HG03354 (cell line): Measurements from ENCODE around the gene TSPAN32.

Source experiments
- ATAC-seq: cut with Tn5 transposase; IDR thresholded peaks from one replicate; pipeline ENCODE4 v1.9.1; 2021; ENCODE audit warnings: mild to moderate bottlenecking; ENCODE audit not compliant: unreplicated experiment, poor library complexity, severe bottlenecking

The TSPAN32 gene

DNA sequence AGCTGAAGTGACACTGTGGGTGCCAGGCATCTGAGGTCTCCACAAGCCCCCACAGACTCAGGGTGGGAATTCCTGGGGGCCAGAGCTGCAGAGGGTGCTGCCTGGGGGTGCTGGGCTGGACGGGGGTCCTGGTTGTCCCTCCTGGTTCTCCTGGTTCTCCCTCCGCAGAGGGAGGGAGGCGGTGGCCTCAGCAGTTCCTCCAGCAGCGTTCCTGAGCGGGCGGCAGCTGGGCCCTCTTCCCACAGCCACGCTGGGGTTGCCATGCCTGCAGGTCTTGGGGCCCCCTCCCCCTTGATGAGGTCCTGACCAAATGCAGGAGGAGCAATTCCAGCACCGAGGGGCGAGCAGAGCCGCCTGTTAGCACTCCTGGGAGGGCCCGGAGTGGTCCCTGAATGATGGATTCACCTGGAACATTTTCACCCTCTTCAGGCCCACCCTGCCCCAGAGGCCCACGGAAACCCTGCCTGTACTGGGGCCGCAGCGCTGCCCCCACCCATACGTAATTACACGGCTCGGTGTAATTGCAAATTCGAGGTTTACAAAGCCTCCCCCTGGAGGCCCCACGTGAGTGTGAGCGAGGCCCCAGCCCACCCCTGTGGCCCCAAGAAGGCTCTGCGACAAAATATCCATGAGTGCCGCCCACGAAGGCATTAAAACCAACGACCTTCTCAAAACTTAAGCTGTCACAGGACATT is 730 bp upstream of the TSPAN32 start:
- ATAC-seq: no peak

DNA sequence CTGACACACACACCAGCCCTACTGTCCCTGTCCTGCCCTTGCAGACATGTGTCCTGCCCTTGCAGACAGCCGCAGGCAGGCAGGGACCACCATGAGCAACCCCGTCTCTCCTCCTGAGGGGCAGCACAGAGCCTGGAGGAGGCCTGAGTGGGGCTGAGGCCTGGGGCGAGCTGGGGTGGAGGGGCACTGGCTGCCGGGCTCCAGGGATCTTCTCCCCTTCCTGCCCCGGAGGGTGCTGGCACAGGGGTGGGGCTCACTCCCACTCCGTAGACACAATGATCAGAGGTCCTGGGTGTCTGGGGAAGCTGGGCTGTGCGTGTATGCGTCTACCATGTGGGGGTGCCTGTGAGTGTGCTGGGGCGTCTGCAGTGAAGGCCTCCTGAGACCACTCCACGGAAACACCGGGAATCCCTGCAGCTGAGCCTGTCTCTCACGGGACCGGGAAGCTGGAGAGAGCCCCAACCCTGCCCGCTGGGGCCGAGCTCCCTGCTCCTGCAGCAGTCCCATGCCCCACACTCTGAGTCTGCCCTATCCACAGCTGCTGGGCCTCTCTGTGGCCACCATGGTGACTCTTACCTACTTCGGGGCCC is 588 bp downstream of the TSPAN32 start:
- peak; percentile 22 for ATAC-seq

DNA sequence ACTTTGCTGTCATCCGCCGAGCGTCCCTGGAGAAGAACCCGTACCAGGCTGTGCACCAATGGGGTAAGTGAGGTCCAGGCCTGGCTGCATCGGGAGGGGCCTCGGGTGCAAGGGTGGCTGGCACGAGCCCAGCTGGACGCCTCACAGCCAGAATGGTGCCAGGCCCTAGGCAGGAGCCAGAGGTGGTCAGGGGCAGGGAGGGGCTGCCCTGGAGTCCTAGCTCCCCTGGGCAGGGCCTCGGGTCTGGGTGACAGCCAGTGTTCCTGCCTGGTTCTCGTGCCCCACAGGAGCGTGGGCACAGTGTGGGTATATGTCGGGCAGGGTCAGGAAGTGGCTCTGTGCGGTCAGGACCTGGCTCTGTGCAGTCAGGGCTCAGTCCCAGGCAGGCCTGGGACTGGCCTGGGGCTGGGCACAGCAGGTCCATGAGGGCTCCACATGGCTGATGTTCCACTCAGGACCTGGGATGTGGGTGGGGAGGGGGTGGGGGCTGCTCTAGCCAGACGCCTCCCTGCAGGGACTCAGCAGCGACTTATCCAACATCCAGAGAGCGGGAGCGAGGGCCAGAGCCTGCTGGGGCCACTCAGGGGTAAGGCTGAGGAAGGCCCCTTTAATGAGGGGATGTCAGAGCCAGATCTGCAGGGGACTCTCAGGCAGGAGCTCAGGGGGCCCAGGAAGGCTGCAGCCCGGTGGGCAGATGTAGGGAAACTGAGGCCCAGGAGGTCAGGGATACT is 1.2 kb downstream of the TSPAN32 start:
- no peak for ATAC-seq

DNA sequence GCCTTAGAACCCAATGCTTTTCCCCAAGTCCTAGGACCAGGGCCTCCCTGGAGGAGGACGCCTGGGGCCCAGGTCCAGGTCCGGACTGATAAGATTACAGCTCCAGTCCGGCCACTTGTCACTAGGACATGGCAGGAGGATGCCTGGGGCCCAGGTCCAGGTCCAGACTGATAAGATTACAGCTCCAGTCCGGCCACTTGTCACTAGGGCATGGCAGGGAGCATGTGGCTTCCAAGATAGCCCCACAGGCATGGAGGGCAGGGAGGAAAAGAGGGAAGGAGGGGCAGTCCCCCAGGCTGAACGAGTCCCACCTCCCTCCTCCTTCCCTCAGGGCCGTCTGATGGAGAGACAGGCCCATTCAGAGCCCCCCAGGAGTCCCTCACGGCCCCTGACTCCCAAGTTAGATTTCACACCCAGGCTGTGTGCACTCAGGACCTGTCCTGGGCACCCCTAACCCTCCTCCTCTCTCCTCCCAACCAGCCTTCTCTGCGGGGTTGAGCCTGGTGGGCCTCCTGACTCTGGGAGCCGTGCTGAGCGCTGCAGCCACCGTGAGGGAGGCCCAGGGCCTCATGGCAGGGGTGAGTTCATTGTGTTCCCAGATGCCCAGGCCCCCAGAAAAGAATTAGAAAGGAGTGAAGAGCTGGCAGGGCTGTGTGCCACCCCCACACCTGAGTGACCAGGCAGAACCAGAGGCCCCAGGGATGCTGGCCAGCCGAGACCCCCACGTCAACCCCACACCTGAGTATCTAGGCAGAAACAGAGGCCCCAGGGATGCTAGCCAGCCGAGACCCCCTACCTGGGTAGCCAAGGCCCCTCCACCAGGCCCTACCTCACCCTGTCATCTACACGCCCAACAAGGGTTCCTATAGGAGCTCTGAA is 2.1 kb downstream of the TSPAN32 start:
- ATAC-seq: no peak

DNA sequence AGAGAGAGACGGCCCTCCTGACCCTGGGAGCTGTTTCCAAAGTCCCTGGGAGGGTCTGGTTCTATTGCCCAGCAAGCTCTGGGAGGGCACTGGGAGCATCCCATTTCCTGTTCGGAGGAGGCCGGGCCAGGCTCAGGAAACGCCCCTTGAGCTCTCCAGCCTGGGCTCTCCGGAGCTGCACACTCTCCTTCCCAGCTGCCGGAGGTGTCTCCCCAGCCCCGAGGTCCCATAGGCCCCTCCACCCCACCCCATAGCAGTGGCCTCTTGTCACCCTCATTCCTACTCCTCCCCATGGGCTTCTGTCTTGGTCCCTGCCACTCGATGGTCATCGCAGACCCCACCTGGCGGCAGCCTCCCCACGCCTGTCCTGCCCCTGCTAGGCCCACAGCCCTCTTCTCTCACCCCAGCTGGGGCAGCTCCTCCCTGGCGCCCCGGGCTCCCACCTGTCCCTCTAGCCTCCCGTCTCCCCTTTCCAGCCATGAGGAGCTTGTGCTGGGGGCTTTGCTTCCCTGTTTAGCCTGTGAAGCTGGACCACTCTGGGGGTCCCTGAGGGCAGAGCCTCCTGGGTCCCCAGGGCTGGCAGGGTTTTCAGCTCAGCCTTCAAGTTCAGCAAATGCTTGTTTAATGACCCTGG is 2.8 kb downstream of the TSPAN32 start:
- ATAC-seq: no peak

DNA sequence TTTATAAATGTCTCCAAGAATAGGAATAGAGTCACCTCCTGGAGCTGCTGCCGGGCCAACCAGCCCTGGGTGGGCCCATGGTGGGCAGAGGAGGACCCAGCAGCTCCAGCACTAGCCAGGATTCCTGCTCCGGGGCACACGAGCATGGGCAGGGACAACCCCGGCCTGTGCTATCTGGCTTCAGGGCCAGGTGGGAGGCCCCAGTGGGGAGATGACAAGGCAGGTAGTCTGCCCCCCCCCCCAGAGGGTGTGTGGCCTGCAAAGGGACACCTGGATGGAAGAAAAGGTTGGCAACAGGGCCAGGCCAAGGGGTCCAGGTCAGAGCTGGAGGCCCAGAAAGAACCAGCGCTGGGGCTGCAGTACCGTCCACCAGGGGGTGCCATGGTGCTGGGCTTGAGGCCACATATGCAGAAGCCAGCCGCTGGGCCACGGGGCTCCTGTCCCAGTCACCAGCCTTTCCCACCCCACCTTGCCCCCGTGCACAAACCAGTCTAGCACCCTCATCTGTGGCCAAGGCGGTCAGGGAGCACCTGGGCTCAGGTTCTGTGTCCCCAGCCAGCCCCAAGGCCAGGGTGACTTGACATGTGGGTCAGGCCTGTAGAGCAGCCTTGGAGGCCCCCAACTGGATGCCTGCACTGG is 3.4 kb downstream of the TSPAN32 start:
- no peak for ATAC-seq

DNA sequence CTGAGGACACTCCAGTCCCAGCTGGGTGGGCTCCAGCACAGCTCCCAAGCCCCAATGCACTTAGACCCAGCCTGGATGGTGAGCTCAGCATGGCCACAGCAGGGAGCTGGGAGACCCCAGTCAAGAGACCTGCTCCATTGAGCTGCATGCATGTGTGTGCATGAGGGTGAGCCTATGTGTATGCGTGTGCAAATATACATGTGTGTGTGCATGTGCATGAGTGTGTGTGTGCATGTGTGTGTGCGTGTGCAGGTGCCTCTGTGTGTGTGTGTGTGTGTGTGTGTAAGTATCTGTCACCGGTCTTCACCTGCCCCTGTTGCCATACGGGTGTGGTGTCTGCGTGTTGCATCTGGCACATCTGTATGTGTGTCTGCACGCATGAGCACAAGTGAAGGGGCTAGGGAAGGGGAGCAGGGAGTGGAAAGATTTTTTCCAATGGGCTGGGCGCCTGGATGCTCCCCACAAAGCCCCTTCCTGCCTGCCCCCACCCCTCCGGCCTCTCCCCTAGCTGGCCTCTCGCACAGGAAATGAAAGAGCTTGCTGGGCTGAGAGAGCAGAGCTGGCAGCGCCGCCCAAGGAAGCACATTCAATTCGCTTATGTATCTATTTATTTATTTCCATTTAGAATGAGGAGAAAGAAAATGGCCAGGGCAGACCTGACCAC is 4.1 kb downstream of the TSPAN32 start:
- ATAC-seq: no peak

DNA sequence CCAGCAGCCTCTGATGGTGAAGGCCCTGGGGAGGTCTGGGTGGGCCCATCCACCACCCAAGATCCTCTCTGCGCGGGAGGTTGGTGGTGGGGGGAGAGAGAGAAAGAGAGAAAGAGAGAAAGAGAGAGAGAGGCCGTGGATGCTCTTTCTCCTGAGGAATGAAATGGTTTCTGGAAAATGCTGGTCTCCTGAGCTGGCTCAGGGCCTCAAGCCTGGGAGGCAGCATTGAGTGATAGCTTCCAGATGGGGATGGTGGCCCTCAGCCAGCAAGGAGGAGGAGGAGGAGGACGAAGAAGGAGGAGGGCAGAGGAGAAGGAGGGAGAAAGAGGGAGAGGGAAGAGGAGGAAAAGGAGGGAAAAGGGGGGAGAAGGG is 4.6 kb downstream of the TSPAN32 start:
- no peak for ATAC-seq

DNA sequence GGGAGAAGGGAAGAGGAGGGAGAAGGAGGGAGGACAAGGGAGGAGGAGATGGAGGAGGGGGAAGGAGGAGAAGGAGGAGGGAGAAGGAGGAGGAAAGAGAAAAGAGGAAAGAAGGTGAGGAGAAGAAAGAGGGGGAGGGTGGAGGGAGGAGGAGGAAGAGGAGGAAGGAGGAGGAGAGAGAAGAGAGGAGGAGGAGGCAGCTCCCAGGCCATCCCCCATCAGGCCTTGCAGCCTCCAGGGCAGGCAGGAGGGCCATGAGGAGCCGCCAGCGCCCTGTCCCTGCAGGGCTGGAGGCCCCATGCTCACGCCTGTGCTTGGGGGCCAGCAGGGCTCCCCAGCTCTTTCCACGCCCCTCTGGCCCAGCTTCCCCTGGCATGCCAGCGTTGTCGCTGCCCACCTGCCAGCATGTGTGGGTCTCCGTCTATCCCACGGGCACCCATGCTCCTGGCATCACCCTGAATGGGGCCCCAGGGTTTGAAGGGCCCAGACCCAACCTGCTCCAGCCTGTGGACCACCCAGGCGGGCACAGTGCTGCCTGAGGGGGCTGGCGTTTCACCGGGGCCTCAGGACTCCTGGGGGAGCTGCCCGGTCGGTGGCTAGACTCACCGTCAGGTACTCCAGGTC is 5.2 kb downstream of the TSPAN32 start:
- ATAC-seq: no peak

DNA sequence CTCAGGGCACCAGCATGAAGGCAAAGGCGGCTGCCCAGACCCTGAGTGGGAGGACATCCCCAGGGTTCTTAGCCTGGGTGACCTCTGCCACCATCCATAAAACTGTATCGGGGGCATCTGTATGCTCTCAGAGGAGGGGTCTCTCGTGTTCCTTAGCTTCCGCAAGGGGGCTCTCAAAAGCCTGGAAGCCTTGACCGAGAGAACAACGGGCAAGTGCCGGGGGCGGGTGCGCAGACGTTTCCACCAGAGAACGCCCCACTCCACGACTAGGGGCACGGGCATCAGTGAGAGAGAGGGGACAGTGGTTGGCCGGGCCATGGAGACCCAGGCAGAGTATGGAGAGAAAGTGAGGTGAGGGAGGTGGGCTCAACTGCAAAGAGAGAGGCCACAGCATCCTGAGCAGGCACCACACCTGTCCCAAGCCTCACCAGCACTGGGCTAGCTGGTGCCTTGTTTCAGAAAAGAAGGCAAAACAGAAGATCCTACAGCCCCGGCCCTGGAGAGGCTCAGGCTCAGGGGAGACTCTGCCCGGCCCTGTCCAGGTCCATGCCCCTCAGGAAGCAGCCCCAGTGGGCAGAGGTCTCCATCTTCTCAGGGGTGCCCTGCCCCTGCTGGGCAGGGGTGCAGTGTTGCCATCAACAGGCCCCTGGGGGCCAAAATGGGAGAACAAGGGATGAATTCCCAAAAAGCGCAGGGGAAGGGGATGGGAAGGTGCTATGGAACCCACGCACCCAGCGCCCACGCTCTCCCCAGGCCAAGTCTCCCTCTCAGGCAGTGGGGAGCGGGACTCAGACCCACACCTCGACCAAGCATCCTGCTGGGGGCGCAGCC is 5.9 kb downstream of the TSPAN32 start:
- ATAC-seq: no peak

DNA sequence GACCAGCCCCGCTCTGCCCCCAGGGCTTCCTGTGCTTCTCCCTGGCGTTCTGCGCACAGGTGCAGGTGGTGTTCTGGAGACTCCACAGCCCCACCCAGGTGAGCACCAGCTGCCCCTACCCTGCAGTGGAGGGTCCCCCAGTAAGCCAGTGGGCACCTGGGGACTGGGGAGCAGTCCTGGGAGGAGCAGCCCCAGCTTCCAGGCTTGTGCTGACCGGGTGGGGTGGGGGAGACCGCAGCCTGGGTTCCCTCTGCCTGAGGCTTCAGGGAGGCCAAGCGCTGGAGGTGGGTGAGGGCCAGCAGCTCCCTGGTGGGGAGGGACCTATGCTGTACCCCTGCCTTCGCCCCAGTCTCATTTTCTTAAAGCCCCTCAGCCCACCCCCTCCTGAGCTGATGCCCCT is 6.9 kb downstream of the TSPAN32 start:
- ATAC-seq: no peak

DNA sequence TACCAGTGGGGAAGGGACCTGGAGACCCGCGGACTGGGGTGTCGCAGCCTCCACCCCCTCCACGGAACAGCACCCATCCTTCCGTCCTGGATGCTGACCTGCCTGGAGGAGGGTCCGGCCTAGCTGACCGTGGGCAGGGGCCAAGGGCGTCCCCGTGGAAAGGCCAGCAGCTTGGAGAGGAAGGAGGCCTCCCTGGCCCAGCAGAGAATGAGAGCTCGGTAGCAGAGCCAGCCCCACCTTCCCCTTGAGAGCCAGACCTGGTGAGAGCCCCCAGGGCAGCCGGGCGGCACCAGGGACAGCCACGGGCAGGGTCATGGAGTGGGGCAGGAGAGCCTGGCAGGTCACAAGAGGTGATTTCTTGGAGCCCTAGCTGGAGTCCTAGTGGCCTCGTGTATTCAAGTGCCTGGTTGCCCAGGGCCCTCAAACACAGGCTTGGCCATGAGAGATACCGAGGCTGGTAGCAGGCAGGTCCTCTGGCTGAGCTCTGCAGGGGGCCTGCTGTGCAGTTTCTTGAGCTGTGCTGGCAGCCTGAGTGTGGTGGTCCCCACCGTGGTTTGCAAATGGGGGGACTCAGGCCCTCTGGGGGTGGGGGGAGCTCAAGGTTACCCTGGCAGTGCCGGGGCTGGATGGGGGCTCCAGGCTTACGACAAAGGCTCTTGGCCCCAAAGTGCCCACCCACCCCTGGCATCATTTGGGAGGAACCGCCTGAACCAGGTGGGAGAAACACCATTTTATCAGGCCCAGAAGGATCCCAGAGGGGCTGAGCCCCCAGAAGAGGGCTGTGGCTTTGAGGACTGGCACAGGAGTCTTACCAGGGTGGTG is 7.6 kb downstream of the TSPAN32 start:
- ATAC-seq: no peak

DNA sequence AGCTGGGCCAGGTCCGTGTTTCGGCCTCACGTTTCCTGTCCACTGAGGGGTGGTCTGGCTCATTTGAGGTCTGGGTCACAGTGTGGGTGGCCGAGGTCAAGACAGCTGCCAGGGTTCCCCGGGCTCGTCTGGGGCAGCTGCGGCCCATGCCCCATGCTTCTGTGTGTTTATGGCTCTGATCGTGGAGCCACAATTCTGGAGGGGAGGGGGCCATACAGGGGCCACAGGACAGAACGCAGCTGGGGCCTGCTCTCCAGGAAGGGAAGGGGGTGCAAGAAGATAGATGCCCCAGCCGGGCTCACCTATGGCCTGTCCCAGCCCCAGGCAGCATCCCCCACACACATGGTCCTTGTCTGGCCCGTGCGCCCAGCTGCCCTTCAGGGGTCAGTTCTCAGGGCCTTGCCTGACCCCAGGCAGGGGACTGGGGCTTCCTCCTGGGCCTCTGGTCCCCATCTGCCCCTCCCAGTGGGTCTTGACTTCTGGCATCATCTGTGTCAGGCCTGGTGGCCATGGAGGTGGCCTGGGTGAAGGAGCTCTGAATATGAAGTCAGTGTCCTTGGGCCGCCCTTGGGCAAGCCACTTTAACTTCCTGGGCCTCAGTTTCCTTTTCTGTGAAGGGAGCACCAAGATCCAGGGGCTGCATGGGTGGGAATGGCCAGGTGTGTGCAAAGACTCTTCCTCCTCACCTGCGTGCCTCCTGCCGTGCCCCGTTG is 8.4 kb downstream of the TSPAN32 start:
- ATAC-seq: no peak

DNA sequence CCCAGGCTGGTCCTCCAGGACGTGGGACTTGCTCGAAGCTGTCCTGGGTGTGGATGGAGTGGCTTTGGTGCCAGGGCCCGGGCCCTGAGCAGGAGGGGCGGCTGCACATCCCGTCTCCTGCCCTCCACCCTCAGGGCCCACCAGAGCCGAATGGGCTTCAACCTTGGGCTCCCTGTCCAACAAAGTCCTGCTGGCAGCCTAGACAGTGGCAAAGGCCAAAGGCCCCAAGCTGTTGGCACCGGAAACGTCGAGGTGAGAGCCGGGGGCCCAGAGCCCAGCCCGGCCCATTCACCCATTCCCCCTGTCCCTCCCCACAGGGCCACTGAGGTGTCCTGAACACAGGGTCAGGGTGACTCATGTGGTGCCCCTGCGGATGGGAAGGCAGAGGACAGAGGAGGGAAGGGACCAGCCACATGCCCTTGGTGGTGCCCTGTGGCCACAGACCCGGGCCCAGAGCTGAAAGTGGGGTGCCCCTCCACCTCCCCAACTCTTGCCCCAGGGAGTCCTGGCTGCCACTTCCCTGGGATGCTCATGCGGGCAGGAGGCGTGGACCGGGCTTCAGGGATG is 9.1 kb downstream of the TSPAN32 start:
- no peak for ATAC-seq

DNA sequence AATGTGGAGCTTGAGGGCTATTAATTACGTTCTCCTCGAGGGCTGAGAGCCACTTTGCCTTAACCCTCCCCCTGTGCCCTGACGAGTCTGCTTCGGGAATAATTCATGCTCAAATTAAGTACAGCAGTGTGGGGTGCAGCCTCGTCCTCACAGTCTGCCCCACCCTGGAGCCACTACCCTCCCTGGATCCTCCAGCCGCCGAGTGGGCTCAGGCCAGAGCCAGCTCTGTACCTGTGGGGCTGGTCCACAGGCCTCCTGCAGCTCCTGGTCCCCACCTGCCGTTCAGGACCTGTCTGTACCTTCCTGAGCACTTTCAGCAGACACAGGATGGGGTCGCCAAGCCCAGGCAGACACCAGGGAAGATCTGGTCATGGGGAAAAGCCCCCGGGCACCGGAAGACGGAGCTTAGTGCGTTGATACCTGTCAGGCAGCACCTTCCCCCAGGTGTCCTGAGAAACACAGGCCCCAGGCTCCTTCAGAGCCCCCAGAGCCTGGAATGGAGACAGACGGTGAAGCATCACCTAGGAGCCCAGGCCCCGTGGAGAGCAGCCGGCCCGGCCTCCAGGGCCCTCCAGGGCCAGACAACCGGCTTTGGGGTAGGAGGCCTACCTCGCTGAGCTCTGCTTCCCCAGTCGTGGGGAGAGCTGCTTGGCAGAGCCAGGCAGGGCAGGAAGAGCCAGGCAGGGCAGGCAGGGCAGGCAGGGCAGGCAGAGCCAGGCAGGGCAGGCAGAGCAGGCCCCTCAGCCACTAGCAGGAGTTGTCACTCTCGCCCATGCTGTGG is 9.7 kb downstream of the TSPAN32 start:
- no peak for ATAC-seq
